OCI-LY7 (cell line): ENCODE measurements around the gene TMEM126A. TPM values are rescaled to one million over a fixed set of nuclear protein-coding genes. Genes with fewer than 3 reads are reported as not detected.

Experiments
- BruUV-seq: library from RNA; stranded (reverse); fragments of 400-500 nt; replicated peaks from 2 replicates; lab custom pipeline; 2021; lab: Mats Ljungman, UMichigan
- CTCF ChIA-PET: fragments of 300-600 bp; sonication (Branson Sonifier 250); formaldehyde crosslinking; loops from one replicate; lab custom pipeline; 2022; ENCODE audit warnings: antibody characterized with exemption; ENCODE audit not compliant: unreplicated experiment; lab: Charles Lee
- POLR2A ChIA-PET: fragments of 300-600 bp; sonication (Branson Sonifier 250); formaldehyde crosslinking; loops from one replicate; lab custom pipeline; 2022; ENCODE audit warnings: antibody characterized with exemption; lab: Charles Lee
- DNase-seq: peaks from one replicate; pipeline ENCODE4 v3.0.0-alpha.2; 2015; ENCODE audit warnings: low spot score
- H2AFZ ChIP-seq: fragments of 200-600 bp; sonication (generic), shearing (Covaris generic); 2 replicates; pipeline ENCODE4 v1.6.1; 2014; ENCODE audit warnings: mild to moderate bottlenecking, antibody characterized with exemption, low read length, moderate library complexity
- H3K27ac ChIP-seq: fragments of 200-600 bp; sonication (generic); 2 replicates; pipeline ENCODE4 v1.5.1; 2014; ENCODE audit warnings: mixed run types, low read depth, mild to moderate bottlenecking, moderate library complexity, low read length, inconsistent platforms; ENCODE audit not compliant: poor library complexity, severe bottlenecking
- H3K36me3 ChIP-seq: fragments of 200-600 bp; sonication (generic); 2 replicates; pipeline ENCODE4 v1.6.1; 2014; ENCODE audit warnings: mild to moderate bottlenecking, antibody characterized with exemption, low read length, moderate library complexity, mixed read lengths; ENCODE audit not compliant: insufficient read depth
- H3K4me1 ChIP-seq: fragments of 200-600 bp; sonication (generic); 2 replicates; pipeline ENCODE4 v1.5.1; 2014; ENCODE audit warnings: mild to moderate bottlenecking, low read length; ENCODE audit not compliant: insufficient read depth, poor library complexity, severe bottlenecking
- H3K4me2 ChIP-seq: fragments of 200-600 bp; sonication (generic); 2 replicates; pipeline ENCODE4 v1.6.1; 2014; ENCODE audit warnings: mild to moderate bottlenecking, low read length
- H3K4me3 ChIP-seq: fragments of 200-600 bp; sonication (generic); 2 replicates; pipeline ENCODE4 v1.5.1; 2014; ENCODE audit warnings: mild to moderate bottlenecking, low read depth, low read length; ENCODE audit not compliant: poor library complexity, severe bottlenecking
- H3K79me2 ChIP-seq: fragments of 200-600 bp; sonication (generic); 2 replicates; pipeline ENCODE4 v1.6.1; 2016; ENCODE audit warnings: low read depth, mild to moderate bottlenecking, low read length, moderate library complexity, mixed read lengths; ENCODE audit not compliant: insufficient read depth
- H3K9me2 ChIP-seq: fragments of 200-600 bp; sonication (generic); 2 replicates; pipeline ENCODE4 v1.6.1; 2016; ENCODE audit warnings: mild to moderate bottlenecking, low read length, mixed read lengths; ENCODE audit not compliant: insufficient read depth
- H3K9me3 ChIP-seq: fragments of 200-600 bp; sonication (generic); 2 replicates; pipeline ENCODE4 v1.6.1; 2014; ENCODE audit warnings: mild to moderate bottlenecking, mixed run types, low read length, mixed read lengths
- H4K20me1 ChIP-seq: fragments of 200-600 bp; sonication (generic); 2 replicates; pipeline ENCODE4 v1.6.1; 2014; ENCODE audit warnings: mild to moderate bottlenecking, antibody characterized with exemption, low read length, moderate library complexity, mixed read lengths; ENCODE audit not compliant: insufficient read depth
- EZH2phosphoT487 ChIP-seq: fragments of 200-600 bp; sonication (generic); IDR thresholded peaks from 2 replicates; pipeline ENCODE4 v1.6.1; 2018; ENCODE audit warnings: low read depth, borderline replicate concordance, mild to moderate bottlenecking, mixed run types, antibody characterized with exemption, low read length, moderate library complexity, mixed read lengths
- intact Hi-C: fragments of 100-400 bp; cut with micrococcal nuclease; formaldehyde crosslinking; loops from one replicate; pipeline ENCODE4 v1.10.0; 2022; ENCODE audit not compliant: unreplicated experiment
- total RNA-seq, 2 experiments: library from RNA; depleted of rRNA in 1 of 2; stranded (reverse); fragments of >200 nt in 1 of 2; shearing (Covaris generic) in 1 of 2; gene quantifications; 2 replicates each; pipeline ENCODE4 v1.2.3, GENCODE V29; 2014 to 2022
- TF ChIP-seq, protein P1 (sequence below): fragments of 200-600 bp; sonication (generic); conservative IDR thresholded peaks from 2 replicates; pipeline ENCODE4 v1.5.1; 2014; ENCODE audit warnings: mild to moderate bottlenecking, antibody characterized with exemption, low read length, moderate library complexity, mixed read lengths

Gene TMEM126A
- total RNA-seq, 2 experiments from 2014 or later, result 16.8 to 25.6 TPM

DNA sequence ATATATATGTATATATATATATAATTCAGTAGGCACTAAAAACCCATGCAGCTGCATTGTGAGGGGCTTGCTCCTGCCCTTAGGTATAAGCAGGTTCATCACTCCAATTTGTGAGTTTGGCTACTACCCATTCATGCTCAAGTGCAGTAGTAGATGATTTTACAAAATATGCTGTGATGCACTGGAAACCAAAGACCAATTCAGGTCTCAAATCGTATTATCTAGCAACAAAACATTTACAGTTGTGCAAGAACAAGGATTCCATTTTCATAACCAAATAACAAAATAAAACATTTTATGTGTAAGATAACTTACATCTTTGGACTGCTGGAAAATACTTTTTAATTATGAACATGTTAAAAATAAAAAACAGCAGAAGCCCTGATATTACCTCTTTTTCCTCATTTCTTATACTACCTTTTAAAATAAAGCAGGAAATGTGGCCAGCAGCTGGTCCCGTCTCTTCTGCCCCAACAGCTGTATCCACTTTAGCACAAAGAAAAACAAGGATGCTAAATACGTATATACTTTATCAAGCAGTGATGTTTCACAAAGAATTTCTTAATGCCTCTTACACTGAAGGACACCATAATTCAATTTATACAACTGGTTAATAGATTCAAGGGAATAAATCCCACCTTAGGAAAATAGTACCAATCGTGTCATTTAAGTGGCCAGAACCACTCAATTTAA is 14.4 kb downstream of the TMEM126A start:
- Histone ChIP-seq H3K9me3 (no peaks in the 10 kb centered on the region), H3K9me2 (no peaks in the 10 kb centered on the region), H3K4me1 (peaks cover 35% of the 10 kb centered on the region), H3K4me3 (peak overlapping the region; percentile 93), H4K20me1 (peaks cover 60% of the 10 kb centered on the region), H3K36me3 (peaks cover 68% of the 10 kb centered on the region), H3K27ac (no peak overlapping the region), H3K4me2 (peak overlapping the region; percentile 89), H2AFZ (no peak overlapping the region), H3K79me2 (peaks cover 77% of the 10 kb centered on the region)
- BruUV-seq, result no TSS peak
- no peak for DNase-seq
- TF ChIP-seq, protein P1, sequence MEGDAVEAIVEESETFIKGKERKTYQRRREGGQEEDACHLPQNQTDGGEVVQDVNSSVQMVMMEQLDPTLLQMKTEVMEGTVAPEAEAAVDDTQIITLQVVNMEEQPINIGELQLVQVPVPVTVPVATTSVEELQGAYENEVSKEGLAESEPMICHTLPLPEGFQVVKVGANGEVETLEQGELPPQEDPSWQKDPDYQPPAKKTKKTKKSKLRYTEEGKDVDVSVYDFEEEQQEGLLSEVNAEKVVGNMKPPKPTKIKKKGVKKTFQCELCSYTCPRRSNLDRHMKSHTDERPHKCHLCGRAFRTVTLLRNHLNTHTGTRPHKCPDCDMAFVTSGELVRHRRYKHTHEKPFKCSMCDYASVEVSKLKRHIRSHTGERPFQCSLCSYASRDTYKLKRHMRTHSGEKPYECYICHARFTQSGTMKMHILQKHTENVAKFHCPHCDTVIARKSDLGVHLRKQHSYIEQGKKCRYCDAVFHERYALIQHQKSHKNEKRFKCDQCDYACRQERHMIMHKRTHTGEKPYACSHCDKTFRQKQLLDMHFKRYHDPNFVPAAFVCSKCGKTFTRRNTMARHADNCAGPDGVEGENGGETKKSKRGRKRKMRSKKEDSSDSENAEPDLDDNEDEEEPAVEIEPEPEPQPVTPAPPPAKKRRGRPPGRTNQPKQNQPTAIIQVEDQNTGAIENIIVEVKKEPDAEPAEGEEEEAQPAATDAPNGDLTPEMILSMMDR, result no peak
- TF ChIP-seq EZH2phosphoT487, result no peak
- ChIA-PET POLR2A (interaction anchor here (1.3 to 6.8 kb wide), 2 partner anchors 14 to 34 kb away, joined by 4 to 94 read pairs; partner anchors contain the start of genes TMEM126A and TMEM126B), CTCF (interaction anchor here (1.1 kb wide), 1 partner anchor 14 kb away, joined by 3 read pairs; the partner anchor contains the start of gene TMEM126A)
- intact Hi-C loops, result loop anchor here (2.0 to 5.0 kb wide), 2 partner anchors 63 to 405 kb away; partner anchors contain the start of gene PICALM

DNA sequence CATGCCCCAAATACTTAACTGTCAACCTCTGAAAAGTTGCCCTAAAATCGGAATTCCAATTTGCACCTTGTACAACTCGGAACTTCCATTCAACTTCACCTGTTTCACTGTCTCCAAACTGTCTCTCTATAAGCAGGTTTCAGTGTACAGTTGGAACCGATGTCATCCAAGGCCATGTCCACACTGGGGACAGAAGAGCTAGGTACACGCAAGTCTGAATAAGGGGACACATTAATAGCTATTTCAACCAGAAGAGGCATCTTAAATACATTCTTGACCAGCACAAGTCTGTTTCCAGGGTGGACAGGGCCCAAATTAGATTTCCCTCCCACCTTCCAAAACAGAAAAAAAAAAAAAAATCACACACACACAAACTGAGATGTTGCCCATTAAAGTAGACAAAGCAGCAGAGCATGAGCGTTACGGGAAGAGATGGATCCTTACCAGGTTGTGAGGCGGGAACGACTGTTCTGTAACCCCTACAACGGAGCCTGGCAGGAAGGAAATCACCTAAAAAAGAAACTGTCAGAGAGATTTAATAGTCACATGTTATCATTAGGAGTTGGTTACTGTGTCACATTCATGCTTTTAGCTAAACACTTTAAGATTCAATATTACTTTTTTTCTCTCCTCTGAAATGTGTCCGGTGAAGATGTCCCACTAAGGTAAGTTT is 15.4 kb downstream of the TMEM126A start:
- Histone ChIP-seq H4K20me1 (peaks cover 52% of the 10 kb centered on the region), H3K27ac (peak overlapping the region; percentile 86), H3K9me3 (no peaks in the 10 kb centered on the region), H3K9me2 (no peaks in the 10 kb centered on the region), H3K79me2 (peaks cover 66% of the 10 kb centered on the region), H3K36me3 (peaks cover 57% of the 10 kb centered on the region), H3K4me2 (peak overlapping the region; percentile 89), H3K4me3 (peak overlapping the region; percentile 93), H2AFZ (no peak overlapping the region), H3K4me1 (peaks cover 35% of the 10 kb centered on the region)
- no peak for TF ChIP-seq EZH2phosphoT487
- TF ChIP-seq, protein P1, result no peak
- intact Hi-C loops, result loop anchor here (1.0 to 5.0 kb wide), 3 partner anchors 15 to 404 kb away; partner anchors contain the start of gene PICALM
- CTCF ChIA-PET, result interaction anchor here (1.0 kb wide), 1 partner anchor 16 kb away, joined by 4 read pairs; the partner anchor contains the start of gene TMEM126A
- peak; percentile 26 for DNase-seq
- BruUV-seq, result TSS peak; percentile 44
- POLR2A ChIA-PET, result interaction anchor here (0.6 to 2.5 kb wide), 7 partner anchors 13 to 535 kb away, joined by 3 to 12 read pairs (median 4); partner anchors contain the start of genes TMEM126A and TMEM126B
